ENCODE measurements around the gene TTC23. TPM values are rescaled to one million over a fixed set of nuclear protein-coding genes. Genes with fewer than 3 reads are reported as not detected.

The TTC23 gene
- total RNA-seq, 1 donor: 28.5 TPM

GRCh38 chr15:99096173-99096893 lies 153.0 kb downstream of the TTC23 start:
- no peak for TF ChIP-seq CTCF (IDR thresholded peaks at IDR 0.05; ENCODE audit: insufficient read depth, low read depth, low read length)
- H3K4me3 ChIP-seq (ENCODE audit: low read depth, low read length): no peak overlapping the region

GRCh38 chr15:99095626-99096025 lies 153.8 kb downstream of the TTC23 start:
- H3K4me3 ChIP-seq (ENCODE audit: low read depth, low read length): no peak overlapping the region
- no peak for TF ChIP-seq CTCF (IDR thresholded peaks at IDR 0.05; ENCODE audit: insufficient read depth, low read depth, low read length)
- DNase-seq (ENCODE audit: low read depth): no peak

More at GRCh38 chr15:99096173-99096893, 153.0 kb downstream of the TTC23 start:
- no peak for DNase-seq (ENCODE audit: low read depth)

- DNase-seq (ENCODE audit: low read depth): no peak
- TF ChIP-seq CTCF (IDR thresholded peaks at IDR 0.05; ENCODE audit: insufficient read depth, low read depth, low read length): no peak
Measured at GRCh38 chr15:99092554-99093172, 156.7 kb downstream of the TTC23 start.

GRCh38 chr15:99090938-99091337 lies 158.4 kb downstream of the TTC23 start:
- H3K4me3 ChIP-seq (ENCODE audit: low read depth, low read length): no peak overlapping the region
- DNase-seq (ENCODE audit: low read depth): no peak
- no peak for TF ChIP-seq CTCF (IDR thresholded peaks at IDR 0.05; ENCODE audit: insufficient read depth, low read depth, low read length)

More at GRCh38 chr15:99092554-99093172, 156.7 kb downstream of the TTC23 start:
- no peak overlapping the region for H3K4me3 ChIP-seq (ENCODE audit: low read depth, low read length)

GRCh38 chr15:99090011-99090699 lies 159.2 kb downstream of the TTC23 start:
- TF ChIP-seq CTCF (IDR thresholded peaks at IDR 0.05; ENCODE audit: insufficient read depth, low read depth, low read length): no peak
- H3K4me3 ChIP-seq (ENCODE audit: low read depth, low read length): no peak overlapping the region
- no peak for DNase-seq (ENCODE audit: low read depth)

- no peak overlapping the region for H3K4me3 ChIP-seq (ENCODE audit: low read depth, low read length)
- no peak for DNase-seq (ENCODE audit: low read depth)
- TF ChIP-seq CTCF (IDR thresholded peaks at IDR 0.05; ENCODE audit: insufficient read depth, low read depth, low read length): no peak
Measured at GRCh38 chr15:99087405-99087943, 161.9 kb downstream of the TTC23 start.

Data from fibroblast of villous mesenchyme (primary cell).